ENCODE results near the gene ZNF217. TPM values are rescaled to one million over a fixed set of nuclear protein-coding genes. Genes with fewer than 3 reads are reported as not detected.

ZNF217 gene
- total and polyA plus RNA-seq, 2 of the 8 experiments (the other 6 are each of a cell fraction or from before 2014, with no cell fraction given), result 15.3 to 87.9 TPM

DNA sequence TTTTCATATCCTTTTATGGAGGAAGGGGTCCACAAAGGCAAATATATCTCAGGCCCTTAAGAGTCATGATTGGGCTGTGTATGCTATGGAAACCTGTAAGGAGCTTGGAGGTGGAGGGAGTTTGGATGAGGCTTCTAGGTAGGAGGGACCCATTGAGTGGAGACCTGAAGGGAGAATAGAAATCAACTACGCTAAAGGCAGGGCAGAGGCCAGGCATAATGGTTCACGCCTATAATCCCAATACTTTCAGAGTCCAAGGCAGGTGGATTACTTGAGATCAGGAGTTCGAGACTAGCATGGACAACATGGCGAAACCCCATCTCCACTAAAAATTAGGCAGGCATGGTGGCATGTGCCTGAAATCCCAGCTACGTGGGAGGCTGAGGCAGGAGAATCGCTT is 34.4 kb upstream of the ZNF217 start:
- no peaks in the 10 kb centered on the region for H3K36me3 ChIP-seq (ENCODE audit: control insufficient read depth in 2 of 4, insufficient read depth in 4 of 4, low read length in 3 of 4)
- H3K27ac ChIP-seq (ENCODE audit: low read depth, low read length), result no peak overlapping the region
- H3K56ac ChIP-seq (replicated peaks; ENCODE audit: insufficient read length, low read depth, low read length), result no peak overlapping the region
- H3K4me3 ChIP-seq (ENCODE audit: extremely low read depth in 1 of 4, insufficient read depth in 2 of 4, low read depth in 3 of 4, low read length in 4 of 4), result no peak overlapping the region
- H2AK5ac ChIP-seq (ENCODE audit: low read depth, low read length), result no peak overlapping the region
- H2BK12ac ChIP-seq (ENCODE audit: low read depth, low read length), result no peak overlapping the region
- no peak overlapping the region for H2BK5ac ChIP-seq (ENCODE audit: low read depth, low read length)
- DNase-seq (ENCODE audit: low read depth in 1 of 2, low spot score in 2 of 2) (no peak), FAIRE-seq (no peak)
- CTCF ChIA-PET (ENCODE audit: partially characterized antibody), result interaction anchor here (0.7 kb wide), 1 partner anchor 15 kb away, joined by 5 read pairs; no protein-coding TSS in a partner anchor
- no peak overlapping the region for H2BK120ac ChIP-seq (replicated peaks; ENCODE audit: low read depth, low read length)
- no peaks in the 10 kb centered on the region for H4K20me1 ChIP-seq (replicated peaks in 1 of 2; ENCODE audit: control insufficient read depth in 1 of 2, insufficient read depth in 2 of 2, low read length in 2 of 2)
- H3K23ac ChIP-seq (ENCODE audit: insufficient read length), result no peak overlapping the region
- H3K27me3 ChIP-seq (replicated peaks in 1 of 4; ENCODE audit: control insufficient read depth in 3 of 4, extremely low read depth in 1 of 4, insufficient read depth in 3 of 4, low read length in 3 of 4), result no peaks in the 10 kb centered on the region
- no peak overlapping the region for H2BK20ac ChIP-seq (ENCODE audit: low read length)
- H3K4ac ChIP-seq (replicated peaks; ENCODE audit: insufficient read length, low read depth, low read length), result no peak overlapping the region
- H3K79me1 ChIP-seq (ENCODE audit: low read depth, low read length), result no peaks in the 10 kb centered on the region
- no peak overlapping the region for H3K18ac ChIP-seq (ENCODE audit: extremely low read depth, low read length)
- no peak overlapping the region for H2BK15ac ChIP-seq (ENCODE audit: low read length)
- no peak overlapping the region for H4K8ac ChIP-seq (ENCODE audit: extremely low read depth, insufficient read depth, low read length)
- no peak overlapping the region for H3K14ac ChIP-seq (ENCODE audit: insufficient read length)
- WGBS, 2 experiments (ENCODE audit: extremely low coverage in 1 of 2, insufficient coverage in 1 of 2, insufficient read length in 1 of 2, insufficient replicate concordance in 2 of 2, low coverage in 1 of 2, low lambda C conversion rate in 2 of 2, missing lambda C conversion rate in 1 of 2), result 88% methylated on average over 6 of the region's 6 CpGs; no CpG with 5 or more reads in 1 of the 2 experiments
- no peak overlapping the region for H4K5ac ChIP-seq (ENCODE audit: insufficient read length, low read depth, low read length)
- H3K79me2 ChIP-seq (ENCODE audit: control insufficient read depth in 1 of 2, insufficient read depth in 2 of 2, low read length in 2 of 2), result no peaks in the 10 kb centered on the region
- H3K9ac ChIP-seq (replicated peaks in 1 of 4; ENCODE audit: extremely low read depth in 1 of 4, low read depth in 3 of 4, low read length in 3 of 4), result no peak overlapping the region
- no peaks in the 10 kb centered on the region for H3K23me2 ChIP-seq (ENCODE audit: low read depth, low read length)
- H3K4me2 ChIP-seq (ENCODE audit: insufficient read depth in 1 of 2, low read depth in 2 of 2, low read length in 2 of 2), result no peak overlapping the region
- no peak overlapping the region for H2AFZ ChIP-seq (ENCODE audit: low read length)
- POLR2A ChIA-PET (ENCODE audit: partially characterized antibody), result no interaction called here
- no peak overlapping the region for H4K91ac ChIP-seq (replicated peaks; ENCODE audit: insufficient read length, low read length)
- no peaks in the 10 kb centered on the region for H3K9me3 ChIP-seq (ENCODE audit: insufficient read depth in 2 of 2, low read depth in 1 of 2, low read length in 1 of 2)
- H3K4me1 ChIP-seq (replicated peaks in 1 of 4; ENCODE audit: control insufficient read depth in 3 of 4, insufficient read depth in 4 of 4, low read length in 3 of 4), result peaks cover 0 to 8% (median 4%) of the 10 kb centered on the region in 4 experiments; a peak in 4 of 7 replicates
- TF ChIP-seq EP300 (IDR thresholded peaks at IDR 0.05; ENCODE audit: borderline replicate concordance in 1 of 2, low read depth in 2 of 2, low read length in 2 of 2) (no peak), ASH2L (IDR thresholded peaks at IDR 0.05; ENCODE audit: low read length) (no peak), HDAC2 (IDR thresholded peaks at IDR 0.05; ENCODE audit: borderline replicate concordance in 1 of 2, low read depth in 2 of 2, low read length in 2 of 2) (no peak), RNF2 (IDR thresholded peaks at IDR 0.05; ENCODE audit: borderline replicate concordance, low read depth, low read length, missing control alignments, poor library complexity, severe bottlenecking) (no peak), BRCA1 (IDR thresholded peaks at IDR 0.05; ENCODE audit: low read depth, low read length) (no peak), FOSL1 (IDR thresholded peaks at IDR 0.05; ENCODE audit: insufficient read depth, low read depth, low read length) (no peak), EGR1 (IDR thresholded peaks at IDR 0.05; ENCODE audit: borderline replicate concordance, low read depth, low read length) (no peak), SIN3A (conservative IDR thresholded peaks at IDR 0.05 in 1 of 2, IDR thresholded peaks at IDR 0.05 in 1 of 2; ENCODE audit: low read depth in 1 of 2, low read length in 2 of 2) (no peak)
- TF ChIP-seq, protein P1, sequence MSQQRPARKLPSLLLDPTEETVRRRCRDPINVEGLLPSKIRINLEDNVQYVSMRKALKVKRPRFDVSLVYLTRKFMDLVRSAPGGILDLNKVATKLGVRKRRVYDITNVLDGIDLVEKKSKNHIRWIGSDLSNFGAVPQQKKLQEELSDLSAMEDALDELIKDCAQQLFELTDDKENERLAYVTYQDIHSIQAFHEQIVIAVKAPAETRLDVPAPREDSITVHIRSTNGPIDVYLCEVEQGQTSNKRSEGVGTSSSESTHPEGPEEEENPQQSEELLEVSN (IDR thresholded peaks at IDR 0.05), result no peak
- TF ChIP-seq, protein P2, sequence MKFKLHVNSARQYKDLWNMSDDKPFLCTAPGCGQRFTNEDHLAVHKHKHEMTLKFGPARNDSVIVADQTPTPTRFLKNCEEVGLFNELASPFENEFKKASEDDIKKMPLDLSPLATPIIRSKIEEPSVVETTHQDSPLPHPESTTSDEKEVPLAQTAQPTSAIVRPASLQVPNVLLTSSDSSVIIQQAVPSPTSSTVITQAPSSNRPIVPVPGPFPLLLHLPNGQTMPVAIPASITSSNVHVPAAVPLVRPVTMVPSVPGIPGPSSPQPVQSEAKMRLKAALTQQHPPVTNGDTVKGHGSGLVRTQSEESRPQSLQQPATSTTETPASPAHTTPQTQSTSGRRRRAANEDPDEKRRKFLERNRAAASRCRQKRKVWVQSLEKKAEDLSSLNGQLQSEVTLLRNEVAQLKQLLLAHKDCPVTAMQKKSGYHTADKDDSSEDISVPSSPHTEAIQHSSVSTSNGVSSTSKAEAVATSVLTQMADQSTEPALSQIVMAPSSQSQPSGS (IDR thresholded peaks at IDR 0.05; ENCODE audit: low read length), result no peak

Data from H1 (cell line).